Measurements from ENCODE around the gene SHANK2. TPM values are rescaled to one million over a fixed set of nuclear protein-coding genes. Genes with fewer than 3 reads are reported as not detected.

Gene SHANK2
- total RNA-seq, 4 donors from 2014 or later: 26.2 to 95.5 (median 45.1) TPM

DNA sequence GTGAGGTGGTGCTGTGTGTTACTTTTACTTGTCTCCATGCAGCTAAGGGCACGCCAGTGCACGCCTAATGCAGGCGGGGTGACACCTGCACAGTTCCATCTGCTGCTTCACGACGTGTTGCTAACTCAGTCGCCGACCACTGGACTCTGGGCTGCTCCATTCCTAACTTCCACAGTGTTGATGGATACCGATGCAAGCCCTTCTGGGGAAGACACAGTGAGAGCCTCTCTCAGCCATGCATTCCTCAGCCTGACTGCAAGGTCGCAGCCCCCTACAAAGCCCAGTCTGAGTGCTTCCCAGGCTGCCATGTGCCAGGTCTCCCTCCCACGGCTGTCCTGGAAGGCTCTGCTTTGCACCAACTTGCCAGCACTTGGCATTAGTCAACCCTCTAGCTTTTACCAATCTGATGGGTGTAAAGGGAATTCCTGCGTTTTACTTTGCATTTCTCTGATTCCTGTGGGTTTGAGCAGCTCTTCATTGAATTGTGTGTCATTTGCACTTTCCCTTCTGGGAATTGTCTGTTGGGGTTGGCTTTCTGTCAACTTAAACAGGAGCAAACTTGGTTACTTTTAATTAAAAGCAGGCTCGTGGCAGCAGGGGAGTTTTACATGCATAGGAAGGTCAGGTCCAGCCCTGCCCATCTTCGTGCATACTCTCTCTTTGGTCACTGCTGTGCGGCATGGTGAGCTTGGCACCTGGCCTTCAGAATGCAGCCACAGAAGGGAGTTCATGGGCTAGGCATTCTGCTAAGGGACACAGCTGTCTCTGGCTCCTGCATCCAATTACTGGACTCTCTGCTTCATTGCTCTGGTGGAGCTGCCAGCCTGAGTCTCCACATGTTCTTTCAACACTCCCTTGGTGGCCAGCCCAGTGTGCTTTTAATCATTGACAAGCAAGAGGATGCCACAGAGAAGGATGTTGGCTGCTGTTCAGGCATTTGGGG is 34.6 kb upstream of the SHANK2 start:
- DNase-seq: peak; percentile 60
- WGBS, 2 donors (ENCODE audit: low coverage in 1 of 2): 47 to 54% methylated on average over 8 to 14 of the region's 14 CpGs
- Histone ChIP-seq H3K9me3 (peaks cover 13 to 17% of the 10 kb centered on the region in 2 donors), H3K36me3 (no peaks in the 10 kb centered on the region), H3K4me1 (peaks cover 3 to 31% (median 21%) of the 10 kb centered on the region in 4 donors), H3K27ac (peak overlapping the region in 2 of 4 donors; percentile 17 to 43), H3K4me3 (no peak overlapping the region), H3K27me3 (no peaks in the 10 kb centered on the region)
- TF ChIP-seq POLR2A (IDR thresholded peaks at IDR 0.05) (no peak), EP300 (IDR thresholded peaks at IDR 0.05; ENCODE audit: low read depth) (no peak), POLR2AphosphoS5 (IDR thresholded peaks at IDR 0.05) (no peak)
- TF ChIP-seq, protein P1, sequence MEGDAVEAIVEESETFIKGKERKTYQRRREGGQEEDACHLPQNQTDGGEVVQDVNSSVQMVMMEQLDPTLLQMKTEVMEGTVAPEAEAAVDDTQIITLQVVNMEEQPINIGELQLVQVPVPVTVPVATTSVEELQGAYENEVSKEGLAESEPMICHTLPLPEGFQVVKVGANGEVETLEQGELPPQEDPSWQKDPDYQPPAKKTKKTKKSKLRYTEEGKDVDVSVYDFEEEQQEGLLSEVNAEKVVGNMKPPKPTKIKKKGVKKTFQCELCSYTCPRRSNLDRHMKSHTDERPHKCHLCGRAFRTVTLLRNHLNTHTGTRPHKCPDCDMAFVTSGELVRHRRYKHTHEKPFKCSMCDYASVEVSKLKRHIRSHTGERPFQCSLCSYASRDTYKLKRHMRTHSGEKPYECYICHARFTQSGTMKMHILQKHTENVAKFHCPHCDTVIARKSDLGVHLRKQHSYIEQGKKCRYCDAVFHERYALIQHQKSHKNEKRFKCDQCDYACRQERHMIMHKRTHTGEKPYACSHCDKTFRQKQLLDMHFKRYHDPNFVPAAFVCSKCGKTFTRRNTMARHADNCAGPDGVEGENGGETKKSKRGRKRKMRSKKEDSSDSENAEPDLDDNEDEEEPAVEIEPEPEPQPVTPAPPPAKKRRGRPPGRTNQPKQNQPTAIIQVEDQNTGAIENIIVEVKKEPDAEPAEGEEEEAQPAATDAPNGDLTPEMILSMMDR (IDR thresholded peaks at IDR 0.05): no peak
- intact Hi-C loops (cut with DNase I; ENCODE audit: low total_unique reads) (no loop called here), in situ Hi-C loops (cut with MboI; ENCODE audit: low pct_ligation_motif_present in 1 of 4, low pct_unique_long_range_greater_than_20kb in 1 of 4, low sequenced_read_pairs in 3 of 4) (no loop called here)

DNA sequence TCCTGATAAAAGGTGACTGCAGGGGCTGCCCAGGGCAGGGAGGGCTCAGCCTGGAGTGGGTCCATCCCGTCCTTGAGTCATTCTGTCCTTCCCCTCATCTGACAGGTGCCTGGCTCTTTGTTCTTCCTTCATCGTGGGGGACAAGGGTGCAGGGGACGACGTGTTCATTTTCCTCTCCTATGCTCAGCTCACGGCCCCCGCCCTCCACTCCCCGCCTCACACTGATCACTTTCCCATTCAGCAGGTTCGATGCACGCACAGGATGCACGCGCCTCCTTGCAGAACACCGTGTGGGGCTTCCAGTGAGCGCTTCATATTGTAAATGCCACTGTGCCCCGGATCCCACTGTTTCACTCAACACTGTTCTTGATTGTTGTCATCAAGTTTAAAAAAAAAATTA is 32.7 kb upstream of the SHANK2 start:
- H3K27me3 ChIP-seq: no peaks in the 10 kb centered on the region
- H3K4me3 ChIP-seq: no peak overlapping the region
- DNase-seq: no peak
- H3K9me3 ChIP-seq: peaks cover 5 to 10% of the 10 kb centered on the region in 2 donors
- TF ChIP-seq, protein P1 (IDR thresholded peaks at IDR 0.05): no peak
- TF ChIP-seq EP300 (IDR thresholded peaks at IDR 0.05; ENCODE audit: low read depth) (no peak), POLR2A (IDR thresholded peaks at IDR 0.05) (no peak), POLR2AphosphoS5 (IDR thresholded peaks at IDR 0.05) (no peak)
- peak overlapping the region in 1 of 4 donors; percentile 85 for H3K27ac ChIP-seq
- intact Hi-C loops (cut with DNase I; ENCODE audit: low total_unique reads): no loop called here
- H3K4me1 ChIP-seq: peaks cover 3 to 34% (median 21%) of the 10 kb centered on the region in 4 donors
- no peaks in the 10 kb centered on the region for H3K36me3 ChIP-seq
- WGBS, 2 donors (ENCODE audit: low coverage in 1 of 2): 88% methylated on average over 14 of the region's 14 CpGs; no CpG with 5 or more reads in 1 of the 2 donors
- in situ Hi-C loops (cut with MboI; ENCODE audit: low pct_ligation_motif_present in 1 of 4, low pct_unique_long_range_greater_than_20kb in 1 of 4, low sequenced_read_pairs in 3 of 4): no loop called here

DNA sequence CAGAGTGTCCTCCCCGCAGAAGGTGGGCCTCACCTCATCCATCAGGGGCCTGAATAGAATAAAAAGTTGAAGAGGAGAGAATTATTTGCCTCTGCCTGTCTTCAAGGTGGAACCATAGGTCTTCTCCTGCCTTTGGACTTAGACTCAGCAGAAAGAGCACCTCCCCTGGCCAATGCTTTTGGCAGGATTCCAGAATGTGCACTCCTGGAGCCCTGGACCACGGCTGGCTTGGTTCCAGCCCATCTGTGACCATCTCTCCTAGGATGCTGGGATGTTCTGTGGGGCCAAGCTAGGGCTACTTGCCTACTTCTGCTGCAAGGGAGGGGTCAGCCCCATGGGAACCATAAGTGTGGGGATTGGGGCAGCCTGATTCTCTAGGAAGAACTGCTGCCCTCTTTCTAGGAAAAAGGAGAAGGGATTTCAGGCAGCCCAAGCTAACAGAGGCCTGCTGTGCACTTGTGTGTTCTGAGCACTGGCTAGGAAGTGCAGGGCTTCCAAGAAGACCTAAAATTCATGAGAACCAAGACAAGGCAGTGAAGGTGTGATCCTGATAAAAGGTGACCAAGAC is 32.2 kb upstream of the SHANK2 start:
- Histone ChIP-seq H3K4me1 (peaks cover 3 to 34% (median 21%) of the 10 kb centered on the region in 4 donors), H3K36me3 (no peaks in the 10 kb centered on the region), H3K4me3 (peak overlapping the region in 3 of 4 donors; percentile 19 to 36 (median 27)), H3K27me3 (no peaks in the 10 kb centered on the region), H3K27ac (peak overlapping the region; percentile 82 to 85 (median 83)), H3K9me3 (peaks cover 5 to 6% of the 10 kb centered on the region in 2 donors)
- DNase-seq: peak; percentile 55
- TF ChIP-seq POLR2A (IDR thresholded peaks at IDR 0.05) (no peak), EP300 (IDR thresholded peaks at IDR 0.05; ENCODE audit: low read depth) (no peak), POLR2AphosphoS5 (IDR thresholded peaks at IDR 0.05) (no peak)
- TF ChIP-seq, protein P1 (IDR thresholded peaks at IDR 0.05): no peak
- 27 to 67% methylated on average over 1 to 2 of the region's 2 CpGs for WGBS, 2 donors (ENCODE audit: low coverage in 1 of 2)
- in situ Hi-C loops (cut with MboI; ENCODE audit: low pct_ligation_motif_present in 1 of 4, low pct_unique_long_range_greater_than_20kb in 1 of 4, low sequenced_read_pairs in 3 of 4): no loop called here
- intact Hi-C loops (cut with DNase I; ENCODE audit: low total_unique reads): no loop called here

DNA sequence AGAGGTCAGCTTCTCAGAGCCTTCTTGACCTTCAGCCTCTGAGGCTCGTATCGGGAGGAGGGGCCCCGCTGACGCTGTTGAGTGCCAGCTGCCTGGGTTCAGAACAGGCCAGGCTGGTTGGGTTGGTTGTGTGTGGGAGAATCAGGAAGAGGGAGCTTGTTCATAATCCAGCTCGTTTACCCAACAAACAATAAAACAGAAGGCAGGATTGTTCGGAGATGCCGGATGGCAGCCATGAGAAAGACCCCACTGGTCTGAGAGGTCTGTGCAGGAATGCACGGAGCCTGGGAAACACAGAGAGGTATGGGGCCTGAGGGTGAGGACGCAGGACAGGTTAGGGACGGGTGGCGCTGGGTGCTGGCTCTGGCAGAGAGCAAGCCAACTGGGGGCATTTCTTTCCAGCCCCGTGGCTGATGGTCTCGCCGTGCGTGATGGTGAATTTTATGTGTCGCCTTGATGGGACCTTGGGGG is 31.6 kb upstream of the SHANK2 start:
- Histone ChIP-seq H3K4me3 (peak overlapping the region in 3 of 4 donors; percentile 19 to 36 (median 27)), H3K4me1 (peaks cover 3 to 34% (median 21%) of the 10 kb centered on the region in 4 donors), H3K36me3 (no peaks in the 10 kb centered on the region), H3K27me3 (no peaks in the 10 kb centered on the region), H3K27ac (peak overlapping the region; percentile 82 to 85 (median 83)), H3K9me3 (peaks cover 2% of the 10 kb centered on the region in 2 donors)
- intact Hi-C loops (cut with DNase I; ENCODE audit: low total_unique reads) (no loop called here), in situ Hi-C loops (cut with MboI; ENCODE audit: low pct_ligation_motif_present in 1 of 4, low pct_unique_long_range_greater_than_20kb in 1 of 4, low sequenced_read_pairs in 3 of 4) (no loop called here)
- peak; percentile 92 for DNase-seq
- 33 to 50% methylated on average over 4 to 16 of the region's 16 CpGs for WGBS, 2 donors (ENCODE audit: low coverage in 1 of 2)
- peak; percentile 64 for TF ChIP-seq POLR2A (IDR thresholded peaks at IDR 0.05)
- TF ChIP-seq, protein P1 (IDR thresholded peaks at IDR 0.05): no peak
- peak; percentile 54 to 82 (median 79) for TF ChIP-seq POLR2AphosphoS5 (IDR thresholded peaks at IDR 0.05)
- TF ChIP-seq EP300 (IDR thresholded peaks at IDR 0.05; ENCODE audit: low read depth): peak; percentile 46
